OCI-LY7 (cell line): ENCODE data around the gene ANKRD13B. TPM values are rescaled to one million over a fixed set of nuclear protein-coding genes. Genes with fewer than 3 reads are reported as not detected.

Experiments used
- BruUV-seq: library from RNA; stranded (reverse); fragments of 400-500 nt; replicated peaks from 2 replicates; lab custom pipeline; 2021; lab: Mats Ljungman, UMichigan
- CTCF ChIA-PET: fragments of 300-600 bp; sonication (Branson Sonifier 250); formaldehyde crosslinking; loops from one replicate; lab custom pipeline; 2022; ENCODE audit warnings: antibody characterized with exemption; ENCODE audit not compliant: unreplicated experiment; lab: Charles Lee
- POLR2A ChIA-PET: fragments of 300-600 bp; sonication (Branson Sonifier 250); formaldehyde crosslinking; loops from one replicate; lab custom pipeline; 2022; ENCODE audit warnings: antibody characterized with exemption; lab: Charles Lee
- DNase-seq: peaks from one replicate; pipeline ENCODE4 v3.0.0-alpha.2; 2015; ENCODE audit warnings: low spot score
- H2AFZ ChIP-seq: fragments of 200-600 bp; sonication (generic), shearing (Covaris generic); 2 replicates; pipeline ENCODE4 v1.6.1; 2014; ENCODE audit warnings: mild to moderate bottlenecking, antibody characterized with exemption, low read length, moderate library complexity
- H3K27ac ChIP-seq: fragments of 200-600 bp; sonication (generic); 2 replicates; pipeline ENCODE4 v1.5.1; 2014; ENCODE audit warnings: mixed run types, low read depth, mild to moderate bottlenecking, moderate library complexity, low read length, inconsistent platforms; ENCODE audit not compliant: poor library complexity, severe bottlenecking
- H3K36me3 ChIP-seq: fragments of 200-600 bp; sonication (generic); 2 replicates; pipeline ENCODE4 v1.6.1; 2014; ENCODE audit warnings: mild to moderate bottlenecking, antibody characterized with exemption, low read length, moderate library complexity, mixed read lengths; ENCODE audit not compliant: insufficient read depth
- H3K4me1 ChIP-seq: fragments of 200-600 bp; sonication (generic); 2 replicates; pipeline ENCODE4 v1.5.1; 2014; ENCODE audit warnings: mild to moderate bottlenecking, low read length; ENCODE audit not compliant: insufficient read depth, poor library complexity, severe bottlenecking
- H3K4me2 ChIP-seq: fragments of 200-600 bp; sonication (generic); 2 replicates; pipeline ENCODE4 v1.6.1; 2014; ENCODE audit warnings: mild to moderate bottlenecking, low read length
- H3K4me3 ChIP-seq: fragments of 200-600 bp; sonication (generic); 2 replicates; pipeline ENCODE4 v1.5.1; 2014; ENCODE audit warnings: mild to moderate bottlenecking, low read depth, low read length; ENCODE audit not compliant: poor library complexity, severe bottlenecking
- H3K79me2 ChIP-seq: fragments of 200-600 bp; sonication (generic); 2 replicates; pipeline ENCODE4 v1.6.1; 2016; ENCODE audit warnings: low read depth, mild to moderate bottlenecking, low read length, moderate library complexity, mixed read lengths; ENCODE audit not compliant: insufficient read depth
- H3K9me2 ChIP-seq: fragments of 200-600 bp; sonication (generic); 2 replicates; pipeline ENCODE4 v1.6.1; 2016; ENCODE audit warnings: mild to moderate bottlenecking, low read length, mixed read lengths; ENCODE audit not compliant: insufficient read depth
- H3K9me3 ChIP-seq: fragments of 200-600 bp; sonication (generic); 2 replicates; pipeline ENCODE4 v1.6.1; 2014; ENCODE audit warnings: mild to moderate bottlenecking, mixed run types, low read length, mixed read lengths
- H4K20me1 ChIP-seq: fragments of 200-600 bp; sonication (generic); 2 replicates; pipeline ENCODE4 v1.6.1; 2014; ENCODE audit warnings: mild to moderate bottlenecking, antibody characterized with exemption, low read length, moderate library complexity, mixed read lengths; ENCODE audit not compliant: insufficient read depth
- CTCF ChIP-seq: fragments of 200-600 bp; sonication (generic); conservative IDR thresholded peaks from 2 replicates; pipeline ENCODE4 v1.5.1; 2014; ENCODE audit warnings: mild to moderate bottlenecking, antibody characterized with exemption, low read length, moderate library complexity, mixed read lengths
- EZH2phosphoT487 ChIP-seq: fragments of 200-600 bp; sonication (generic); IDR thresholded peaks from 2 replicates; pipeline ENCODE4 v1.6.1; 2018; ENCODE audit warnings: low read depth, borderline replicate concordance, mild to moderate bottlenecking, mixed run types, antibody characterized with exemption, low read length, moderate library complexity, mixed read lengths
- intact Hi-C: fragments of 100-400 bp; cut with micrococcal nuclease; formaldehyde crosslinking; loops from one replicate; pipeline ENCODE4 v1.10.0; 2022; ENCODE audit not compliant: unreplicated experiment
- total RNA-seq, 2 experiments: library from RNA; depleted of rRNA in 1 of 2; stranded (reverse); fragments of >200 nt in 1 of 2; shearing (Covaris generic) in 1 of 2; gene quantifications; 2 replicates each; pipeline ENCODE4 v1.2.3, GENCODE V29; 2014 to 2022

Gene ANKRD13B
- total RNA-seq, 2 experiments from 2014 or later: 22.8 to 30.5 TPM

GRCh38 chr17:29594519-29595090, 1.7 kb downstream of the ANKRD13B start:
- H3K27ac ChIP-seq: no peak overlapping the region
- no peak overlapping the region for H2AFZ ChIP-seq
- intact Hi-C loops: loop anchor here (1.0 kb wide), 1 partner anchor 19 kb away; no protein-coding TSS in a partner anchor
- no peaks in the 10 kb centered on the region for H3K9me3 ChIP-seq
- H3K4me1 ChIP-seq: peaks cover 38% of the 10 kb centered on the region
- TF ChIP-seq EZH2phosphoT487 (no peak), CTCF (0 out of 2 replicates have a peak, but pooled peaks have one; percentile 1)
- no peak for DNase-seq
- ChIA-PET POLR2A (no interaction called here), CTCF (no interaction called here)
- H3K9me2 ChIP-seq: no peaks in the 10 kb centered on the region
- H3K36me3 ChIP-seq: no peaks in the 10 kb centered on the region
- H3K4me3 ChIP-seq: peak overlapping the region; percentile 92
- peaks cover 7% of the 10 kb centered on the region; the same call in 1 of the 2 replicates for H3K79me2 ChIP-seq
- H3K4me2 ChIP-seq: peak overlapping the region; percentile 76
- no TSS peak for BruUV-seq
- peaks cover 11% of the 10 kb centered on the region; the same call in 1 of the 2 replicates for H4K20me1 ChIP-seq

- Histone ChIP-seq H4K20me1 (peaks cover 11% of the 10 kb centered on the region; the same call in 1 of the 2 replicates), H3K9me3 (no peaks in the 10 kb centered on the region), H3K4me3 (no peak overlapping the region), H3K79me2 (peaks cover 7% of the 10 kb centered on the region; the same call in 1 of the 2 replicates), H2AFZ (no peak overlapping the region), H3K4me1 (peaks cover 34% of the 10 kb centered on the region), H3K36me3 (no peaks in the 10 kb centered on the region), H3K27ac (no peak overlapping the region), H3K9me2 (no peaks in the 10 kb centered on the region), H3K4me2 (peak overlapping the region; percentile 76; the same call in 1 of the 2 replicates)
- DNase-seq: no peak
- POLR2A ChIA-PET: no interaction called here
- TF ChIP-seq EZH2phosphoT487 (no peak), CTCF (no peak)
- intact Hi-C loops: no loop called here
- CTCF ChIA-PET: no interaction called here
- BruUV-seq: no TSS peak
These were observed 2.4 kb downstream of the ANKRD13B start for GRCh38 chr17:29595107-29595942.
